HG03521 (cell line): ENCODE results near the gene HMGN2.
"Not testable (repeated sequence)": the region's sequence is repeated elsewhere in the genome, so short reads cannot be mapped to it uniquely, and the experiment has no call there.

Source experiments
- ATAC-seq: cut with Tn5 transposase; IDR thresholded peaks from one replicate; pipeline ENCODE4 v1.9.1; 2021; ENCODE audit warnings: mild to moderate bottlenecking, moderate library complexity; ENCODE audit not compliant: unreplicated experiment

HMGN2 gene

GRCh38 chr1:26476958-26477357 lies 4.7 kb downstream of the HMGN2 start:
- no peak for ATAC-seq

- ATAC-seq, result no peak
These were observed 5.4 kb downstream of the HMGN2 start for GRCh38 chr1:26477446-26478152.

- ATAC-seq, result no peak
These were observed 5.9 kb downstream of the HMGN2 start for GRCh38 chr1:26478159-26478558.

GRCh38 chr1:26478988-26479387 lies 6.7 kb downstream of the HMGN2 start:
- no peak for ATAC-seq

- ATAC-seq, result no peak
These were observed 10.7 kb downstream of the HMGN2 start for GRCh38 chr1:26482921-26483320.

GRCh38 chr1:26483980-26484379 lies 11.7 kb downstream of the HMGN2 start:
- ATAC-seq, result no peak

GRCh38 chr1:26490155-26490554 lies 17.9 kb downstream of the HMGN2 start:
- ATAC-seq, result no peak

GRCh38 chr1:26493267-26493666 lies 21.0 kb downstream of the HMGN2 start:
- ATAC-seq, result no peak

- ATAC-seq, result no peak
These were observed 21.7 kb downstream of the HMGN2 start for GRCh38 chr1:26493938-26494337.

- no peak for ATAC-seq
These were observed 24.6 kb downstream of the HMGN2 start for GRCh38 chr1:26496861-26497260.

GRCh38 chr1:26498894-26499293 lies 26.7 kb downstream of the HMGN2 start:
- no peak for ATAC-seq

- peak; percentile 63 for ATAC-seq
These were observed 28.4 kb downstream of the HMGN2 start for GRCh38 chr1:26500488-26501175.

GRCh38 chr1:26510711-26511110 lies 38.5 kb downstream of the HMGN2 start:
- ATAC-seq, result not testable (repeated sequence)

GRCh38 chr1:26515836-26516235 lies 43.6 kb downstream of the HMGN2 start:
- ATAC-seq, result not testable (repeated sequence)

- no peak for ATAC-seq
These were observed 44.9 kb downstream of the HMGN2 start for GRCh38 chr1:26516987-26517765.

- no peak for ATAC-seq
These were observed 45.5 kb downstream of the HMGN2 start for GRCh38 chr1:26517766-26518049.

- ATAC-seq, result no peak
These were observed 46.1 kb downstream of the HMGN2 start for GRCh38 chr1:26518355-26518754.

GRCh38 chr1:26520339-26520738 lies 48.1 kb downstream of the HMGN2 start:
- no peak for ATAC-seq

- no peak for ATAC-seq
These were observed 49.4 kb downstream of the HMGN2 start for GRCh38 chr1:26521669-26522030.

- ATAC-seq, result no peak
These were observed 49.8 kb downstream of the HMGN2 start for GRCh38 chr1:26522073-26522472.

GRCh38 chr1:26524181-26524580 lies 51.9 kb downstream of the HMGN2 start:
- no peak for ATAC-seq
